Stomach smooth muscle (tissue), 2 donors: ENCODE data around the gene FAIM2.

Source experiments
- H3K27ac ChIP-seq: one replicate; pipeline ENCODE4 v1.7.0; 2013; ENCODE audit warnings: mild to moderate bottlenecking, low read length, inconsistent platforms
- H3K27me3 ChIP-seq, 2 donors: one replicate each; pipeline ENCODE4 v1.7.0; 2013; ENCODE audit warnings: low read length in 2 of 2; ENCODE audit not compliant: insufficient read depth in 2 of 2, control insufficient read depth in 1 of 2
- H3K36me3 ChIP-seq, 2 donors: one replicate each; pipeline ENCODE4 v1.7.0; 2013; ENCODE audit warnings: low read length in 2 of 2; ENCODE audit not compliant: control insufficient read depth in 2 of 2, insufficient read depth in 2 of 2
- H3K4me1 ChIP-seq: one replicate; pipeline ENCODE4 v1.7.0; 2013; ENCODE audit warnings: low read length; ENCODE audit not compliant: control insufficient read depth, insufficient read depth
- H3K4me3 ChIP-seq, 2 donors: one replicate each; pipeline ENCODE4 v1.7.0; 2013; ENCODE audit warnings: low read length in 2 of 2
- H3K9ac ChIP-seq, 2 donors: one replicate each; pipeline ENCODE4 v1.7.0; 2013; ENCODE audit warnings: low read length in 2 of 2, mild to moderate bottlenecking in 1 of 2
- H3K9me3 ChIP-seq, 2 donors: one replicate each; pipeline ENCODE4 v1.7.0; 2013; ENCODE audit warnings: low read length in 2 of 2; ENCODE audit not compliant: control insufficient read depth in 2 of 2
- donor health status: healthy.
- donor health status: Pancreatic carcinoma.

FAIM2 gene

GRCh38 chr12:49946086-49946485 is 42.4 kb upstream of the FAIM2 start:
- Histone ChIP-seq H3K9me3 (no peaks in the 10 kb centered on the region), H3K9ac (peak overlapping the region in 1 of 2 donors; percentile 52), H3K4me1 (no peaks in the 10 kb centered on the region), H3K27ac (no peak overlapping the region), H3K4me3 (no peak overlapping the region), H3K36me3 (no peaks in the 10 kb centered on the region), H3K27me3 (no peaks in the 10 kb centered on the region)

- H3K27ac ChIP-seq, result no peak overlapping the region
- H3K36me3 ChIP-seq, result no peaks in the 10 kb centered on the region
- H3K9ac ChIP-seq, result peak overlapping the region; percentile 30 to 52
- no peaks in the 10 kb centered on the region for H3K27me3 ChIP-seq
- H3K4me1 ChIP-seq, result no peaks in the 10 kb centered on the region
- peak overlapping the region; percentile 15 to 52 for H3K4me3 ChIP-seq
- no peaks in the 10 kb centered on the region for H3K9me3 ChIP-seq
These were observed 41.8 kb upstream of the FAIM2 start for GRCh38 chr12:49945394-49946080.

GRCh38 chr12:49944718-49945117 is 41.0 kb upstream of the FAIM2 start:
- H3K9me3 ChIP-seq, result no peaks in the 10 kb centered on the region
- H3K27ac ChIP-seq, result no peak overlapping the region
- H3K4me3 ChIP-seq, result no peak overlapping the region
- H3K4me1 ChIP-seq, result no peaks in the 10 kb centered on the region
- no peaks in the 10 kb centered on the region for H3K27me3 ChIP-seq
- peak overlapping the region in 1 of 2 donors; percentile 52 for H3K9ac ChIP-seq
- H3K36me3 ChIP-seq, result no peaks in the 10 kb centered on the region

GRCh38 chr12:49944046-49944445 is 40.3 kb upstream of the FAIM2 start:
- Histone ChIP-seq H3K4me1 (no peaks in the 10 kb centered on the region), H3K36me3 (no peaks in the 10 kb centered on the region), H3K27me3 (no peaks in the 10 kb centered on the region), H3K27ac (no peak overlapping the region), H3K9ac (no peak overlapping the region), H3K9me3 (no peaks in the 10 kb centered on the region), H3K4me3 (no peak overlapping the region)

GRCh38 chr12:49943625-49943960 is 39.9 kb upstream of the FAIM2 start:
- Histone ChIP-seq H3K4me3 (no peak overlapping the region), H3K9me3 (no peaks in the 10 kb centered on the region), H3K27me3 (no peaks in the 10 kb centered on the region), H3K36me3 (no peaks in the 10 kb centered on the region), H3K27ac (no peak overlapping the region), H3K4me1 (no peaks in the 10 kb centered on the region), H3K9ac (no peak overlapping the region)

GRCh38 chr12:49942921-49943624 is 39.4 kb upstream of the FAIM2 start:
- Histone ChIP-seq H3K27ac (no peak overlapping the region), H3K36me3 (no peaks in the 10 kb centered on the region), H3K4me3 (no peak overlapping the region), H3K27me3 (no peaks in the 10 kb centered on the region), H3K9me3 (no peaks in the 10 kb centered on the region), H3K9ac (no peak overlapping the region), H3K4me1 (no peaks in the 10 kb centered on the region)

- Histone ChIP-seq H3K4me1 (no peaks in the 10 kb centered on the region), H3K27me3 (no peaks in the 10 kb centered on the region), H3K9me3 (no peaks in the 10 kb centered on the region), H3K4me3 (no peak overlapping the region), H3K36me3 (no peaks in the 10 kb centered on the region), H3K9ac (no peak overlapping the region), H3K27ac (no peak overlapping the region)
These were observed 38.8 kb upstream of the FAIM2 start for GRCh38 chr12:49942512-49942893.

- no peaks in the 10 kb centered on the region for H3K9me3 ChIP-seq
- H3K9ac ChIP-seq, result no peak overlapping the region
- no peak overlapping the region for H3K27ac ChIP-seq
- no peak overlapping the region for H3K4me3 ChIP-seq
- no peaks in the 10 kb centered on the region for H3K4me1 ChIP-seq
- no peaks in the 10 kb centered on the region for H3K27me3 ChIP-seq
- H3K36me3 ChIP-seq, result no peaks in the 10 kb centered on the region
These were observed 38.1 kb upstream of the FAIM2 start for GRCh38 chr12:49941556-49942511.

GRCh38 chr12:49939707-49940106 is 36.0 kb upstream of the FAIM2 start:
- Histone ChIP-seq H3K4me3 (no peak overlapping the region), H3K27ac (no peak overlapping the region), H3K4me1 (no peaks in the 10 kb centered on the region), H3K27me3 (no peaks in the 10 kb centered on the region), H3K9ac (no peak overlapping the region), H3K9me3 (no peaks in the 10 kb centered on the region), H3K36me3 (no peaks in the 10 kb centered on the region)

- H3K9ac ChIP-seq, result no peak overlapping the region
- no peaks in the 10 kb centered on the region for H3K9me3 ChIP-seq
- no peaks in the 10 kb centered on the region for H3K4me1 ChIP-seq
- no peak overlapping the region for H3K27ac ChIP-seq
- H3K4me3 ChIP-seq, result no peak overlapping the region
- H3K36me3 ChIP-seq, result no peaks in the 10 kb centered on the region
- no peaks in the 10 kb centered on the region for H3K27me3 ChIP-seq
These were observed 35.6 kb upstream of the FAIM2 start for GRCh38 chr12:49939307-49939706.
